OCI-LY3 (cell line): Measurements from ENCODE around the gene C3orf33.

Source experiments
- H2AFZ ChIP-seq: fragments of 200-600, 300-600 bp; shearing (Covaris generic); 2 replicates; pipeline ENCODE4 v1.6.0; 2014; ENCODE audit warnings: antibody characterized with exemption, low read depth, low read length
- H3K27ac ChIP-seq: fragments of 200-600, 300-600 bp; sonication (generic); 2 replicates; pipeline ENCODE4 v1.5.1; 2014; ENCODE audit warnings: mild to moderate bottlenecking, low read length, moderate library complexity, mixed read lengths
- H3K27me3 ChIP-seq: fragments of 200-600, 300-600 bp; sonication (generic); 2 replicates; pipeline ENCODE4 v1.6.1; 2014; ENCODE audit warnings: low read depth, low read length, mixed read lengths
- H3K36me3 ChIP-seq: fragments of 200-600, 300-600 bp; sonication (generic); replicated peaks from 2 replicates; pipeline ENCODE3; 2014; ENCODE audit warnings: low read depth, low read length, mixed read lengths
- H3K4me1 ChIP-seq: fragments of 300-600, 200-600 bp; sonication (generic); 2 replicates; pipeline ENCODE4 v1.6.1; 2014; ENCODE audit warnings: low read length, mixed read lengths
- H3K4me2 ChIP-seq: fragments of 200-600, 300-600 bp; sonication (generic); 2 replicates; pipeline ENCODE4 v1.6.1; 2014; ENCODE audit warnings: low read length, mixed read lengths
- H3K4me3 ChIP-seq: fragments of 300-600, 200-600 bp; sonication (generic); 2 replicates; pipeline ENCODE4 v1.5.1; 2014; ENCODE audit warnings: antibody characterized with exemption, mild to moderate bottlenecking, low read length, moderate library complexity
- H3K79me2 ChIP-seq: fragments of 300-600, 200-600 bp; shearing (Covaris generic); 2 replicates; pipeline ENCODE4 v1.6.1; 2014; ENCODE audit warnings: mild to moderate bottlenecking, low read length, mixed read lengths
- H3K9ac ChIP-seq: fragments of 300-600, 200-600 bp; shearing (Covaris generic); 2 replicates; pipeline ENCODE4 v1.6.0; 2014; ENCODE audit warnings: mild to moderate bottlenecking, low read length, moderate library complexity
- H3K9me3 ChIP-seq: fragments of 200-600, 300-600 bp; shearing (Covaris generic); 2 replicates; pipeline ENCODE4 v1.6.1; 2014; ENCODE audit warnings: low read length, mixed read lengths; ENCODE audit not compliant: insufficient read depth
- H4K20me1 ChIP-seq: fragments of 200-600, 300-600 bp; sonication (generic); 2 replicates; pipeline ENCODE4 v1.6.1; 2016; ENCODE audit warnings: low read length, mixed read lengths; ENCODE audit not compliant: insufficient read depth
- EZH2phosphoT487 ChIP-seq: fragments of 200-600 bp; shearing (Covaris generic); IDR thresholded peaks from 2 replicates; pipeline ENCODE4 v1.6.1; 2018; ENCODE audit warnings: antibody characterized with exemption, mixed run types, low read depth
- TF ChIP-seq, protein P1 (sequence below): fragments of 200-600, 300-600 bp; sonication (generic); IDR thresholded peaks from 2 replicates; pipeline ENCODE4 v1.5.1; 2014; ENCODE audit warnings: antibody characterized with exemption, low read length, low read depth

C3orf33 gene

DNA sequence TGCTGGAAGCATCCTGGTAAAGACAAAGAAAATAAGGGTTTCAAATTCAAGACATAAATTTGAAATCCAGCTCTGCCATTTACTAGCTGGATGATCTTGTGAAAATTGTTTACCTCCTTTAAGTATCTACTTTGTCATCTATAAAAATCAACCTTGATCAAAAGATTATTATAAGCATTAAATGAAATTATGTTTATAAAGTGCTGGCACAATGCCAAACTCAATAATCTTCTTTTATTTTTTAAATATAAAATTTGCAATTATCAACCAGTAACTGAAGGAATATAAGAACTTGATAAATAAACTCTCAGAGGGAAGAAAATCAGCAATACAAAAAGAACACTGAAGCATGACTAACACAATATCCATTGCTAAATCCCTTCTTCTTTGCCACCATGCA lies 25.8 kb downstream of the C3orf33 start:
- Histone ChIP-seq H3K4me1 (peaks cover 3% of the 10 kb centered on the region; the same call in 1 of the 2 replicates), H3K4me3 (no peak overlapping the region), H3K9me3 (no peaks in the 10 kb centered on the region; the same call in 1 of the 2 replicates), H3K9ac (no peak overlapping the region), H3K27ac (no peak overlapping the region), H2AFZ (no peak overlapping the region), H3K27me3 (no peaks in the 10 kb centered on the region), H4K20me1 (no peaks in the 10 kb centered on the region), H3K4me2 (no peak overlapping the region), H3K79me2 (no peaks in the 10 kb centered on the region), H3K36me3 (peaks cover 12% of the 10 kb centered on the region)
- TF ChIP-seq, protein P1, sequence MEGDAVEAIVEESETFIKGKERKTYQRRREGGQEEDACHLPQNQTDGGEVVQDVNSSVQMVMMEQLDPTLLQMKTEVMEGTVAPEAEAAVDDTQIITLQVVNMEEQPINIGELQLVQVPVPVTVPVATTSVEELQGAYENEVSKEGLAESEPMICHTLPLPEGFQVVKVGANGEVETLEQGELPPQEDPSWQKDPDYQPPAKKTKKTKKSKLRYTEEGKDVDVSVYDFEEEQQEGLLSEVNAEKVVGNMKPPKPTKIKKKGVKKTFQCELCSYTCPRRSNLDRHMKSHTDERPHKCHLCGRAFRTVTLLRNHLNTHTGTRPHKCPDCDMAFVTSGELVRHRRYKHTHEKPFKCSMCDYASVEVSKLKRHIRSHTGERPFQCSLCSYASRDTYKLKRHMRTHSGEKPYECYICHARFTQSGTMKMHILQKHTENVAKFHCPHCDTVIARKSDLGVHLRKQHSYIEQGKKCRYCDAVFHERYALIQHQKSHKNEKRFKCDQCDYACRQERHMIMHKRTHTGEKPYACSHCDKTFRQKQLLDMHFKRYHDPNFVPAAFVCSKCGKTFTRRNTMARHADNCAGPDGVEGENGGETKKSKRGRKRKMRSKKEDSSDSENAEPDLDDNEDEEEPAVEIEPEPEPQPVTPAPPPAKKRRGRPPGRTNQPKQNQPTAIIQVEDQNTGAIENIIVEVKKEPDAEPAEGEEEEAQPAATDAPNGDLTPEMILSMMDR = no peak
- TF ChIP-seq EZH2phosphoT487 = no peak

DNA sequence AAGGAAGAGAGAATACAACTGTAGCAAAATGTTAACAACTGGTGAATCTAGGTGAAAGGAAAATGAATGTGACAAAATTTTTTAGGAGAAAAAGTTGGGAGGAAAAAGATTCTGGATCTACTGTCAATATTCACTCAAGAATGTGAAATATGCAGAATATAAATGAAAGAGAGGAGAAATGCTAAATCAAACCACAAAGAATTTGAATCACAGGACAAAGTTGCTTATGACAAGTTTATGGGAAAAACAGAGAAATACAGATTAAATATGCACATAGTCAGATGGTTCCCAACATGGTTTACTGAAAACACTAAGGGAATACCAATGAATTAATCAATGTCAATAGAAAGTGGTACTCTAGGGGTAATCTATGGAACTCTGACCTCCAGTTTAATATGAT lies 27.6 kb downstream of the C3orf33 start:
- H3K4me3 ChIP-seq = no peak overlapping the region
- no peaks in the 10 kb centered on the region for H3K79me2 ChIP-seq
- H2AFZ ChIP-seq = no peak overlapping the region
- H3K36me3 ChIP-seq = peaks cover 12% of the 10 kb centered on the region
- no peak overlapping the region for H3K27ac ChIP-seq
- H3K9me3 ChIP-seq = no peaks in the 10 kb centered on the region; the same call in 1 of the 2 replicates
- no peaks in the 10 kb centered on the region for H3K27me3 ChIP-seq
- TF ChIP-seq, protein P1 = no peak
- no peak for TF ChIP-seq EZH2phosphoT487
- no peaks in the 10 kb centered on the region for H4K20me1 ChIP-seq
- peaks cover 3% of the 10 kb centered on the region; the same call in 1 of the 2 replicates for H3K4me1 ChIP-seq
- H3K4me2 ChIP-seq = no peak overlapping the region
- no peak overlapping the region for H3K9ac ChIP-seq

DNA sequence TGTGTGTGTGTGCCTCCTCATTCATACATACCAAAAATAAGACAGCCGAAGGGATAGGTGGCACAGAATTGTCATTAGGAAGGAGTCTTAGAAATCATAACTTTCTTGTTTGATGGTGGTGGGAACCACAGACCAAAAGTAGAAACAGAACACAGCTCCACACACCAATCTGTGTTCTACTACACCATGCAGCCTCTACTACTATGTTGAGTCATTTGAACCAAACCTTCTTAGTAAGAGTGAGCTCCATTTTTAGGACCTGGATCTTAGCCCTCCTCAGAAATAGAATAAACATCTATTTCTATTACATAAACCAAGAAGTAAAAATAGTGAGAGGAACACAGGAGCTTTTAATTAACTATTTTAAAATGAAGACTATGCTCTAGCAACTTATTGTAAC lies 33.3 kb downstream of the C3orf33 start:
- no peaks in the 10 kb centered on the region for H3K27me3 ChIP-seq
- peaks cover 11% of the 10 kb centered on the region; the same call in 1 of the 2 replicates for H3K9me3 ChIP-seq
- H3K4me1 ChIP-seq = no peaks in the 10 kb centered on the region
- peaks cover 8% of the 10 kb centered on the region for H3K36me3 ChIP-seq
- no peaks in the 10 kb centered on the region for H4K20me1 ChIP-seq
- H3K27ac ChIP-seq = no peak overlapping the region
- no peak for TF ChIP-seq EZH2phosphoT487
- TF ChIP-seq, protein P1 = no peak
- no peak overlapping the region for H2AFZ ChIP-seq
- H3K79me2 ChIP-seq = no peaks in the 10 kb centered on the region
- no peak overlapping the region for H3K4me2 ChIP-seq
- H3K4me3 ChIP-seq = no peak overlapping the region
- H3K9ac ChIP-seq = no peak overlapping the region

DNA sequence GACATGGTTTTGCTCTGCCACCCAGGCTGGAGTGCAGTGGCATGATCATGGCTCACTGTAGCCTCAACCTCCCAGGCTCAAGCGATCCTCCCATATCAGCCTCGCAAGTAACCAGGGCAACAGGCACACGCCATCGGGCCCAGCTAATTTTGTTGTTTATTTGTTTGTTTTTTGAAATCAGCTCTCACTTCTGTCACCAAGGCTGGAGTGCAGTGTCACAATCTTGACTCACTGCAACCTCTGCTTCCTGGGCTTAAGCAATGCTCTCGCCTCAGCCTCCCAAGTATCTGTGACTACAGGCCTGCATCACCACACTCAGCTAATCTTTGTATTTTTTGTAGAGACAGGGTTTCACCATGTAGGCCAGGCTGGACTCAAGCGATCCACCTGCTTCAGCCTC lies 35.0 kb downstream of the C3orf33 start:
- Histone ChIP-seq H4K20me1 (no peaks in the 10 kb centered on the region), H3K4me2 (no peak overlapping the region)
- TF ChIP-seq EZH2phosphoT487 = no peak
- TF ChIP-seq, protein P1 = no peak

More for the DNA sequence above, 35.0 kb downstream of the C3orf33 start:
- no peak overlapping the region for H3K27ac ChIP-seq
- H3K9me3 ChIP-seq = peaks cover 11% of the 10 kb centered on the region; the same call in 1 of the 2 replicates
- no peak overlapping the region for H2AFZ ChIP-seq
- no peaks in the 10 kb centered on the region for H3K79me2 ChIP-seq
- no peaks in the 10 kb centered on the region for H3K27me3 ChIP-seq
- H3K4me3 ChIP-seq = no peak overlapping the region
- no peak overlapping the region for H3K9ac ChIP-seq
- peaks cover 8% of the 10 kb centered on the region for H3K36me3 ChIP-seq
- H3K4me1 ChIP-seq = peaks cover 4% of the 10 kb centered on the region
